ENCODE measurements around the gene IFFO2.

Gene IFFO2

GRCh38 chr1:18956193-18957135 is at the start of gene IFFO2:
Gene IFFO2, minus strand, starts transcription at chr1:18956676. Its CDS starts 344 bp downstream, at chr1:18956332.
- Histone ChIP-seq H3K9me3 (ENCODE audit: control insufficient read depth, insufficient read depth, low read length) (no peaks in the 10 kb centered on the region), H3K9ac (ENCODE audit: low read depth, low read length) (peak within 1 kb of the TSS; percentile 71), H3K4me1 (ENCODE audit: insufficient read depth, low read length) (peaks cover 23% of the 10 kb centered on the region; the same call in 1 of the 2 replicates), H3K36me3 (ENCODE audit: insufficient read depth, low read length) (no peaks in the 10 kb centered on the region)

DNA sequence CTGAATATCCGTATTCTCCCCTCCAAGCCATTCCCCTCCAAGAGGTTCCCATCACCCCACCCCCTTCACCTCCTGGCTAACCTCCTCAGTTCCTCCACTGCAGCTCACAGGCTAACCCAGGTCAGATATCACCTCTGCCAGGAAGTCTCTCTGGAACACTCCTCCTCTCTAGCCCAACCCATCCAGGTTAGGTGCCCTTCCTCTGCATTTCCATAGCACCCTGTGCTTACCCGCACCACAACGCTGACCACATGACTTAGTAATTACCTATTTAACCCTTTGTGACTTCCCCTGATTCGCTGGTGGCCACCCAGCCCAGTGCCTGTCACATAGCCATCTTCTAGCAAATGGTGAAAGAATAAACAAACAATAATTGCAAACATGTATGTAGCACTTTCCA is 49.5 kb upstream of the IFFO2 start:
- H3K9ac ChIP-seq (ENCODE audit: low read depth, low read length), result no peak overlapping the region
- no peaks in the 10 kb centered on the region for H3K36me3 ChIP-seq (ENCODE audit: insufficient read depth, low read length)
- H3K9me3 ChIP-seq (ENCODE audit: control insufficient read depth, insufficient read depth, low read length), result 0 out of 2 replicates have a peak, but pooled peaks cover 3% of the 10 kb centered on the region
- H3K4me1 ChIP-seq (ENCODE audit: insufficient read depth, low read length), result peaks cover 27% of the 10 kb centered on the region

DNA sequence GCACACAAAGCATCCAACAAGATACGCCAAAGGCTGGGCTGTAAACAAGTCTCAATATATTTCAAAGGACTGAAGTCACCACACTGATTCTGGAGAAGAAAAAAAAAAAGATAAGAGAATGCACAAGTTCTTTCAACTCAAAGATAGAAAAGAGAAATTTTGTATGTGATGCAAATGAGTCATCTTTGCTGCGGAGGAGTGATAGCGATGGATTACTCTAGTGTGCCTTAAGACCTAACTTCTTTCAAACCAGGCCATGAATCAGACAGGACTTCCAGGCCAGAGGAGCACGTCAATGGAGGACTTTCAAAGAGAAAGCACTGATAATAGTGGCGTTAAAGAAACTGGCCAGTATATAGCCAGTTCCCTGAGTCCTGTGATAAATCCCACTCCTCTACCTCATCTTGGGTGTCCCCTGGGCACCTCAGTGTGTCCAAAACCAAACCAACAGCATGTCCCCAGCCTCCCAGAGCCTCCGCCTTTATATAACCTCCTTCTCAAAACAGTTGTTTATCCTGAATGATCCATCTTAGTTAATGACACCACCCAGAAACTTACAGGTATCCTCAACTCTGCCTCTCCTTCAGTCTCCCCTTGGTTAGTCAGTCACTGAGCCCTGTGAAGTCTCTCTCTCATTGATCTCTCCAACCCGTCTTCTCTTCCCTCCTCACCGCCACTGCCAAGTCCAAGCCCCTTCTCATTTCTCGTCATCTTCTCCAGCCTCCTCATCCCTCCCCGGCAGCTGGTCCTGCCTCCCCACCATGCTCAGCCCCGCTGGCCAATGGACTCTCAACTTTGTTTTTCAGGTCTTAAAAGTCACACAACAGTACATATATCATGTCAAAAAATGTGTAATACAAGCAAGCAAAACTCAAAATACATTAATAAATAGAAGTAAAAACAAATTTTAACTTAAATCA is 47.2 kb upstream of the IFFO2 start:
- Histone ChIP-seq H3K4me1 (ENCODE audit: insufficient read depth, low read length) (peaks cover 10% of the 10 kb centered on the region; the same call in 1 of the 2 replicates), H3K9me3 (ENCODE audit: control insufficient read depth, insufficient read depth, low read length) (peaks cover 6% of the 10 kb centered on the region; the same call in 1 of the 2 replicates), H3K9ac (ENCODE audit: low read depth, low read length) (no peak overlapping the region), H3K36me3 (ENCODE audit: insufficient read depth, low read length) (no peaks in the 10 kb centered on the region)

DNA sequence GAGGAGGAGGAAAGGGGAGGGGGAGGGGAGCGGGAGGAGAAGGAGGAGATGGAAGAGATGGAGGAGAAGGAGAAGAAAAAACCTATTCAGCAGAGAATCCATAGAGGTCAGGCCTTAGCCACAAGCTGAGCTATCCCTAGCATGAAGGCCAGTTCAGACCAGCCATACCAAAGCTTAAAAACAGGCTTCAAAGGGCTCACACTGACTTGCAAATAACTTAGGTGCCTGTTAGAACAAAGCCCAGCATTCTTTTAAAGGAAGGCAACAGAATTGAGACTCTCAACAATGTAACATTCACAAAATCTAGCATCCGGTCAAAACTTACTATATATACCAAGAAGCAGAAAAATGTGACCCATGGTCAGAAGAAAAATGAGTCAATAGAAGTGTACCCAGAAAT is 43.6 kb upstream of the IFFO2 start:
- Histone ChIP-seq H3K9me3 (ENCODE audit: control insufficient read depth, insufficient read depth, low read length) (peaks cover 6% of the 10 kb centered on the region; the same call in 1 of the 2 replicates), H3K9ac (ENCODE audit: low read depth, low read length) (no peak overlapping the region), H3K4me1 (ENCODE audit: insufficient read depth, low read length) (no peaks in the 10 kb centered on the region), H3K36me3 (ENCODE audit: insufficient read depth, low read length) (no peaks in the 10 kb centered on the region)

DNA sequence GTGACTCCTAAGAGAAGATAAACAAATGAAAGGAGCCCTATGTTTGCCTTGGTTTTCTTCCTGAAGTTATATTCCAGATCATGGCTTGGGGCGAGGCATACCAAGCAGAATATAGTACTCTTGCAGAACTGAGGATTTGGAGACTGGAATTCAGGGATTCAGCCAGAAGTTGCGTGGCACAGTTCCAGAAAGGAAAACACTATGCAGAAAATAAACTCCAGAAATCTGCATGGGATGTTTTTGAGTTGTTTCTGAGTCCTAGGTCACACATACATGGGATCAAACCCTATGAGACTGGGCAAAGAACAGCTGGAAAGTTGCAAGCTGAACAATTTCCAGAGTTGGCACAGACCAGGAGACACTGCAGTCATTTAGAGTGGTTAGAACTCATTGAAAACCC is 42.9 kb upstream of the IFFO2 start:
- Histone ChIP-seq H3K9me3 (ENCODE audit: control insufficient read depth, insufficient read depth, low read length) (peaks cover 6% of the 10 kb centered on the region; the same call in 1 of the 2 replicates), H3K9ac (ENCODE audit: low read depth, low read length) (no peak overlapping the region), H3K4me1 (ENCODE audit: insufficient read depth, low read length) (no peaks in the 10 kb centered on the region), H3K36me3 (ENCODE audit: insufficient read depth, low read length) (no peaks in the 10 kb centered on the region)

DNA sequence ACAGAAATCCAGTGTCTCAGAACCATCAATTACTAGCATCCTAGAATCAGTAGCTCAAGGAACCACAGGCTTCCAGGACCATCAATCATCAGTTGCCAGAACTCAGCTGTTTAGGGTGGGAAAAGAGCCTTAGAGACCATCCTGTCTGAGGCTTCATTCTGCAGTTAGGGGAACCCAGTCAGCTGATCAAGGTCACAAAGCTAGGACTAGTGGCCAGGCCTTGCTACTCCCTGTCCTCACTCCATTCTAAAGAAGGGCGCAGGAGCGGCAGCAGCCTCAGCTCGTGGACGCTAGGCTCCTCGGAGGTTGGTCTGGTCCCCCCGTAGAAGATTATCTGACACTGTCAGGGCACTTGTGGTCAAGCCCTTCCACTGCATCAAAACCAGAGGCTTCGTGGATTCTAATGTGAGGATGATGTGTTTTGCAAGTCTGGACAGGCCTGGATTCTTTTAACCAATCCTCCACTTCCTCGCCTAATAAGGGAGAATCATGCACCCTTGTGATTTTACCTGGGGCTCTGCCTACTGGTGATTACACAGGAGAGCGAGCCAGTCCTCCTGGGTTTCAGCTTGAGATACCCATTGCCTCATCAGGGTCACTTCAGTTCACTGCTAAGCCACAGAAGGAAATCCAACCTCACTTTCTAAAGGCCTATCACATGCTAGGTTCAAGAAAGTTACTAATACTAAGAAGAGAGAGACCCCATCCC is 41.7 kb upstream of the IFFO2 start:
- Histone ChIP-seq H3K9me3 (ENCODE audit: control insufficient read depth, insufficient read depth, low read length) (peaks cover 6% of the 10 kb centered on the region; the same call in 1 of the 2 replicates), H3K4me1 (ENCODE audit: insufficient read depth, low read length) (no peaks in the 10 kb centered on the region), H3K36me3 (ENCODE audit: insufficient read depth, low read length) (no peaks in the 10 kb centered on the region), H3K9ac (ENCODE audit: low read depth, low read length) (no peak overlapping the region)

- Histone ChIP-seq H3K36me3 (ENCODE audit: insufficient read depth, low read length) (no peaks in the 10 kb centered on the region), H3K9me3 (ENCODE audit: control insufficient read depth, insufficient read depth, low read length) (peaks cover 6% of the 10 kb centered on the region), H3K9ac (ENCODE audit: low read depth, low read length) (no peak overlapping the region), H3K4me1 (ENCODE audit: insufficient read depth, low read length) (no peaks in the 10 kb centered on the region)
These were observed 41.0 kb upstream of the IFFO2 start for GRCh38 chr1:18997508-18997907.

DNA sequence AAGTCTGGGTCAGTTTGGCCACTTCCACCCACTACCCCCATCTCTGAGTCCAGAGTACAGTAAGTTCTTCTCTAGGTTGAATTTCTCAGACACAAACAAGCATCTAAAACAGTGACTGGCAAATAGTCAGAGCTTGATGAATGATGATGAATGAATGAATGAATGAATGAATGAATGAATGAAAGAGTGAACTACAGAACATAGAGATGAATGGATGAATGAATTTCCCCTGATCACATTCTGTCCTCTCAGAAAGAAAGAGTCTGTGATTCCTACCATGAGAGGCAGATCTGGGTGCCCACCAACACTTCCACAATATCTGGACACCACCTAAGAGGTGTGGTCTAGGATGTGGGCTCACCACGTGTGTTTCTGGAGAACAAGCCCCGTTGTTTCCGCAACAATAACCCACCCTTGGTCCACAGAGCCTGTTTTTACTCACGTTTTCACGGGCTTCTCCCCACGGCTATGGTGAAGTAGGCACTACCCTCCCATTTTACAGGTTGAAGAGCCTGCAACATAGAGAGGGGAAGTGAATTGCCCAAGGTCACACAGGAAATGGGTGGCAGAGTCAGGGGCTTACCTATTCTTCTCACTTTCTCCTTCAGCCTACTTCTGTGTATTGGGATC is 40.2 kb upstream of the IFFO2 start:
- Histone ChIP-seq H3K4me1 (ENCODE audit: insufficient read depth, low read length) (no peaks in the 10 kb centered on the region), H3K36me3 (ENCODE audit: insufficient read depth, low read length) (no peaks in the 10 kb centered on the region), H3K9me3 (ENCODE audit: control insufficient read depth, insufficient read depth, low read length) (peaks cover 3% of the 10 kb centered on the region), H3K9ac (ENCODE audit: low read depth, low read length) (no peak overlapping the region)

GRCh38 chr1:18994381-18994780 is 37.9 kb upstream of the IFFO2 start:
- Histone ChIP-seq H3K9me3 (ENCODE audit: control insufficient read depth, insufficient read depth, low read length) (no peaks in the 10 kb centered on the region; the same call in 1 of the 2 replicates), H3K4me1 (ENCODE audit: insufficient read depth, low read length) (no peaks in the 10 kb centered on the region; the same call in 1 of the 2 replicates), H3K9ac (ENCODE audit: low read depth, low read length) (no peak overlapping the region), H3K36me3 (ENCODE audit: insufficient read depth, low read length) (no peaks in the 10 kb centered on the region)

DNA sequence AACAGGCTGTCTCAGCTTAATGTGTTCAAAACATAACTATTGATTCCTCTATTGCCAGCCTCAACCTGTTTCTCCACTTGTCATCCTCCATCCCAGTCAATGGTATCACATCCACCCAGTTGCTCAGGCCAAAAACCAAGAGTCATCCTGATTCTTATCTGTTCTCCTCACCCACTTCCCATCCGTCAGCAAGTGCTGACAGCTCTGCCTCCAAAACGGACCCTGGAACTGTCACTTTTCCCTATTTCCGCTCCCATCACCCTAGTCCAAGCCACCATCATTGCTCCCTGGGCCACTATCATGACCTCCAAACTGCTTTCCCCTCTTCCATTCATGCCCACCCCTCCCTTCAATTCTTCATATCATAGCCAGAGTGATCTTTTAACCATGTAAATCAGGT is 36.2 kb upstream of the IFFO2 start:
- Histone ChIP-seq H3K4me1 (ENCODE audit: insufficient read depth, low read length) (peaks cover 7% of the 10 kb centered on the region; the same call in 1 of the 2 replicates), H3K9ac (ENCODE audit: low read depth, low read length) (no peak overlapping the region), H3K9me3 (ENCODE audit: control insufficient read depth, insufficient read depth, low read length) (no peaks in the 10 kb centered on the region; the same call in 1 of the 2 replicates), H3K36me3 (ENCODE audit: insufficient read depth, low read length) (no peaks in the 10 kb centered on the region)

DNA sequence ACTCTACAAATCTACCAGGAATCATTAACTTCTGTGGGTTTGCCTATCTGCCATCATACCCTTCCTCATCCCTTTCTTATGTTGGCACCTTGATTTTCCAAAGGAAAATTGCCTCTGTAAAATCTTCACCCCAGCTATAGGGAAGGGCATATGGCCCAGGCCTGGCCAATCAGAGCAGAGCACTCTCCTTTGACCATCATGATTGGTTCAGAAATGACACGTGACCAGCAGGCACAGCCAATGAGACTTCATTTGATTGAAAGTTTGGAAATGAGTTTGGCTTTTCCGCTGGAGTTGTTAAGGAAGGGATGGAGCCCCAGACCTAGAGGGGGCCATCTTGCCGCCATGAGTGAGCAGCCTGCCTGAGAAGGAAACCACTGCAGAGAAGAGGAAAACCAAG is 35.1 kb upstream of the IFFO2 start:
- H3K9me3 ChIP-seq (ENCODE audit: control insufficient read depth, insufficient read depth, low read length), result no peaks in the 10 kb centered on the region; the same call in 1 of the 2 replicates
- H3K36me3 ChIP-seq (ENCODE audit: insufficient read depth, low read length), result no peaks in the 10 kb centered on the region
- H3K4me1 ChIP-seq (ENCODE audit: insufficient read depth, low read length), result peaks cover 7% of the 10 kb centered on the region; the same call in 1 of the 2 replicates
- no peak overlapping the region for H3K9ac ChIP-seq (ENCODE audit: low read depth, low read length)

DNA sequence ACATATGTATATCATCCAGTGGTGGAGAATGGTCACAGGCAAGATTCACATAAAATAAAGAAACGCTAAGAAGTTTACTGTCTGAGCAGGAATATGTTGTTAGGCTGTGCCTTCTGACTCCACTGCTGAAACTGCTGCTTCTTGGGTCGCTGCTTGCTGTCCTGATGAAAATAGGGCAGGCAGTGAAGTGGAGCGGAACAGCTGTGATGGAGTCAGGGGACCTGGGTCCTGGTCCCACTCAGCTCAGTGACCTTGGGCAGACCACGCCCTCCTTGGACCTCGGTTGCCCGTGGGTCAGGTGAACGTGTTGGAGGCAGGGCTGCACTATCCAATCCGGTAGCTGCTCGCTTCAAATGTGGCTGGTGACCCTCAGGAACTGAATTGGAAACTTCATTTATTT is 33.4 kb upstream of the IFFO2 start:
- H3K36me3 ChIP-seq (ENCODE audit: insufficient read depth, low read length), result no peaks in the 10 kb centered on the region
- peaks cover 7% of the 10 kb centered on the region; the same call in 1 of the 2 replicates for H3K4me1 ChIP-seq (ENCODE audit: insufficient read depth, low read length)
- no peak overlapping the region for H3K9ac ChIP-seq (ENCODE audit: low read depth, low read length)
- H3K9me3 ChIP-seq (ENCODE audit: control insufficient read depth, insufficient read depth, low read length), result no peaks in the 10 kb centered on the region; the same call in 1 of the 2 replicates

DNA sequence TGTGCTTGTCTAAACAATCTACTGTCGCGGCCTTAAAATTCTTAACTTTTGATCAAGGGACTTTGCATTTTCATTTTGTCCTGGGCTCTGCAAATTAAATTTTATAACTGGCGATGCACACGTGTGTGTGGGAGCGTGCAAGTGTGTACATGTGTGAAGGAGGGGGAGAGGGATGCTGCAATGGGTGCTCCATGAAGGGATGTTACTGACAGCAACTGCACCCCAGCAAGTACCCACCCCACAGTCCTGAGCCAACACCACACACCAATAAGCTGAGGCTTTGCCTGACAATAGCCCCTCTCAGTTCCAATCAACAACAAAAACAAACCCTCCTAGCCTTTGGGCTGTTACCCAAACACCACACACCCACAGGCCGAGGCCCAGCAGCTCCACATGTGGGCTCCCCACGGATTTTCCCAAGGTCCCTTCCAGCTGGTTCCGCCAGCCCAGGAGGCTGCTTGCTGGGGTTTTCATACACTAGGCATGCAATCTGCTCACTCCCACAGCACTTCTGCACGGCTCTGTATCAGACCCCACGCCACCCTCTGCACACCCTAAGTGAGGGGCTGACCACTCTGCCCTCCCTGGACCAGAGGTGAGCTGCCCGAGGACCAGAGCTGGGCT is 32.8 kb upstream of the IFFO2 start:
- H3K4me1 ChIP-seq (ENCODE audit: insufficient read depth, low read length), result peaks cover 7% of the 10 kb centered on the region; the same call in 1 of the 2 replicates
- H3K9ac ChIP-seq (ENCODE audit: low read depth, low read length), result no peak overlapping the region
- no peaks in the 10 kb centered on the region; the same call in 1 of the 2 replicates for H3K9me3 ChIP-seq (ENCODE audit: control insufficient read depth, insufficient read depth, low read length)
- no peaks in the 10 kb centered on the region for H3K36me3 ChIP-seq (ENCODE audit: insufficient read depth, low read length)

Measured in ES-I3 (cell line).